HG02973 (cell line): ENCODE data around the gene MCUR1.
"Not testable (repeated sequence)": the region's sequence is repeated elsewhere in the genome, so short reads cannot be mapped to it uniquely, and the experiment has no call there.

Source experiments
- ATAC-seq: cut with Tn5 transposase; IDR thresholded peaks from one replicate; pipeline ENCODE4 v1.9.1; 2021; ENCODE audit warnings: moderate library complexity; ENCODE audit not compliant: unreplicated experiment

MCUR1 gene

GRCh38 chr6:13780162-13780561 is 34.2 kb downstream of the MCUR1 start:
- ATAC-seq, result not testable (repeated sequence)

- no peak for ATAC-seq
Observed at GRCh38 chr6:13778028-13778427, 36.3 kb downstream of the MCUR1 start.

GRCh38 chr6:13776602-13777001 is 37.8 kb downstream of the MCUR1 start:
- no peak for ATAC-seq

GRCh38 chr6:13775466-13775865 is 38.9 kb downstream of the MCUR1 start:
- ATAC-seq, result not testable (repeated sequence)

- not testable (repeated sequence) for ATAC-seq
Observed at GRCh38 chr6:13772358-13773030, 41.9 kb downstream of the MCUR1 start.

GRCh38 chr6:13769655-13770053 is 44.7 kb downstream of the MCUR1 start:
- no peak for ATAC-seq

GRCh38 chr6:13769034-13769654 is 45.2 kb downstream of the MCUR1 start:
- ATAC-seq, result no peak

GRCh38 chr6:13767121-13767808 is 47.1 kb downstream of the MCUR1 start:
- no peak for ATAC-seq

- no peak for ATAC-seq
Observed at GRCh38 chr6:13766201-13766634, 48.1 kb downstream of the MCUR1 start.

- ATAC-seq, result no peak
Observed at GRCh38 chr6:13765570-13765969, 48.8 kb downstream of the MCUR1 start.

- ATAC-seq, result no peak
Observed at GRCh38 chr6:13764996-13765395, 49.4 kb downstream of the MCUR1 start.

GRCh38 chr6:13763740-13764381 is 50.5 kb downstream of the MCUR1 start:
- peak; percentile 63 for ATAC-seq

GRCh38 chr6:13762611-13763441 is 51.5 kb downstream of the MCUR1 start:
- no peak for ATAC-seq

GRCh38 chr6:13761361-13762036 is 52.9 kb downstream of the MCUR1 start:
- ATAC-seq, result no peak

- no peak for ATAC-seq
Observed at GRCh38 chr6:13760307-13761304, 53.8 kb downstream of the MCUR1 start.

GRCh38 chr6:13759025-13759424 is 55.3 kb downstream of the MCUR1 start:
- ATAC-seq, result no peak

GRCh38 chr6:13754644-13755043 is 59.7 kb downstream of the MCUR1 start:
- no peak for ATAC-seq

GRCh38 chr6:13743736-13744127 is 70.6 kb downstream of the MCUR1 start:
- no peak for ATAC-seq
